ENCODE measurements around the gene ZSCAN12.
A peak's percentile ranks its signal among the peaks of the same experiment; 100 is the strongest.

The ZSCAN12 gene

GRCh38 chr6:28353356-28353755, 46.2 kb downstream of the ZSCAN12 start:
- DNase-seq: no peak

GRCh38 chr6:28351493-28351925, 48.0 kb downstream of the ZSCAN12 start:
- DNase-seq: no peak

- no peak for DNase-seq
Measured at GRCh38 chr6:28351087-28351486, 48.5 kb downstream of the ZSCAN12 start.

- peak; percentile 81 to 84 for DNase-seq
Measured at GRCh38 chr6:28349892-28350737, 49.4 kb downstream of the ZSCAN12 start, which contains the start of gene ZKSCAN3. TSS of gene ZKSCAN3 (plus strand) at chr6:28349947. CDS start at chr6:28359587, 9,640 bp downstream.

- no peak for DNase-seq
Measured at GRCh38 chr6:28349344-28349891, 50.1 kb downstream of the ZSCAN12 start.

GRCh38 chr6:28347119-28347518, 52.4 kb downstream of the ZSCAN12 start:
- no peak for DNase-seq

GRCh38 chr6:28345201-28345600, 54.3 kb downstream of the ZSCAN12 start:
- no peak for DNase-seq

- DNase-seq: no peak
Measured at GRCh38 chr6:28343898-28344677, 55.5 kb downstream of the ZSCAN12 start.

GRCh38 chr6:28340310-28341095, 59.0 kb downstream of the ZSCAN12 start:
- DNase-seq: no peak

- no peak for DNase-seq
Measured at GRCh38 chr6:28337121-28337520, 62.4 kb downstream of the ZSCAN12 start.

- DNase-seq: peak; percentile 12 to 57
Measured at GRCh38 chr6:28336284-28337120, 63.0 kb downstream of the ZSCAN12 start.

- peak; percentile 91 to 93 for DNase-seq
Measured at GRCh38 chr6:28335564-28336283, 63.8 kb downstream of the ZSCAN12 start, which contains the start of gene ZSCAN31. TSS of gene ZSCAN31 (minus strand) at chr6:28336148. CDS start at chr6:28329683, 6,465 bp downstream.

- DNase-seq: no peak
Measured at GRCh38 chr6:28335040-28335563, 64.4 kb downstream of the ZSCAN12 start.

GRCh38 chr6:28334286-28335039, 65.1 kb downstream of the ZSCAN12 start:
- peak in 1 of 2 donors; percentile 22 for DNase-seq

GRCh38 chr6:28333599-28334018, 65.9 kb downstream of the ZSCAN12 start:
- DNase-seq: no peak

GRCh38 chr6:28333047-28333446, 66.5 kb downstream of the ZSCAN12 start:
- DNase-seq: no peak

- no peak for DNase-seq
Measured at GRCh38 chr6:28330041-28330440, 69.5 kb downstream of the ZSCAN12 start.
